ENCODE results near the gene ENOX1. TPM values are rescaled to one million over a fixed set of nuclear protein-coding genes. Genes with fewer than 3 reads are reported as not detected.

The ENOX1 gene
- total RNA-seq, 1 donor from 2014 or later: 1.1 TPM

DNA sequence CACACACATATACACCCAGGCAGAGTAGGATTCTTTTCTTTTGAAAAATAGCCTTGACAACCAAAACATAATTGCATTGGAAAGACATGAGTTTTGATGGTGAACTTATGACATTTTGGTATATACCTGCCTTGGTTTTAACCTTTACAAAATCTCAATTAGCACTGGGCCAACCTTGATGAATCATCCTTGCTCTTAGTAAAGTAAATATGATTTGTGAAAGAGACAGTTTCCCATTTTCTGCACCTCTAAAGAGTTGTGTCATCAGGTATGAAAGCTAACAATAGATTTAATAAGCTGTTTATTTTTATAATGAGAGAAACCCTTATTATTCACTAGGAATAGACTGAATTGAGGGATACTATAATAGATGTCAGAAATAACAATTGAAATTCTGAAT, 15.7 kb upstream of the ENOX1 start:
- Histone ChIP-seq H3K4me2 (no peak overlapping the region), H3K36me3 (no peaks in the 10 kb centered on the region), H3K9ac (no peak overlapping the region), H2AFZ (replicated peaks) (no peak overlapping the region), H4K20me1 (ENCODE audit: low read depth) (no peaks in the 10 kb centered on the region), H3K27me3 (no peaks in the 10 kb centered on the region), H3K27ac (no peak overlapping the region), H3K4me1 (no peaks in the 10 kb centered on the region), H3K79me2 (ENCODE audit: low read depth) (no peaks in the 10 kb centered on the region), H3F3A (ENCODE audit: low read depth) (no peaks in the 10 kb centered on the region), H3K4me3 (no peak overlapping the region), H3K9me3 (ENCODE audit: low read depth) (no peaks in the 10 kb centered on the region)
- Mint-ChIP-seq H3K4me3 (no peak overlapping the region), H3K27ac (no peak overlapping the region), H3K9me3 (no peaks in the 10 kb centered on the region), H3K4me1 (peaks cover 7% of the 10 kb centered on the region), H3K36me3 (no peaks in the 10 kb centered on the region), H3K27me3 (ENCODE audit: insufficient read depth, low read depth) (no peaks in the 10 kb centered on the region)
- DNase-seq (ENCODE audit: low spot score): no peak
- TF ChIP-seq EZH2 (IDR thresholded peaks at IDR 0.05) (no peak), EZH2phosphoT487 (IDR thresholded peaks at IDR 0.05) (no peak)
- TF ChIP-seq, protein P1, sequence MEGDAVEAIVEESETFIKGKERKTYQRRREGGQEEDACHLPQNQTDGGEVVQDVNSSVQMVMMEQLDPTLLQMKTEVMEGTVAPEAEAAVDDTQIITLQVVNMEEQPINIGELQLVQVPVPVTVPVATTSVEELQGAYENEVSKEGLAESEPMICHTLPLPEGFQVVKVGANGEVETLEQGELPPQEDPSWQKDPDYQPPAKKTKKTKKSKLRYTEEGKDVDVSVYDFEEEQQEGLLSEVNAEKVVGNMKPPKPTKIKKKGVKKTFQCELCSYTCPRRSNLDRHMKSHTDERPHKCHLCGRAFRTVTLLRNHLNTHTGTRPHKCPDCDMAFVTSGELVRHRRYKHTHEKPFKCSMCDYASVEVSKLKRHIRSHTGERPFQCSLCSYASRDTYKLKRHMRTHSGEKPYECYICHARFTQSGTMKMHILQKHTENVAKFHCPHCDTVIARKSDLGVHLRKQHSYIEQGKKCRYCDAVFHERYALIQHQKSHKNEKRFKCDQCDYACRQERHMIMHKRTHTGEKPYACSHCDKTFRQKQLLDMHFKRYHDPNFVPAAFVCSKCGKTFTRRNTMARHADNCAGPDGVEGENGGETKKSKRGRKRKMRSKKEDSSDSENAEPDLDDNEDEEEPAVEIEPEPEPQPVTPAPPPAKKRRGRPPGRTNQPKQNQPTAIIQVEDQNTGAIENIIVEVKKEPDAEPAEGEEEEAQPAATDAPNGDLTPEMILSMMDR (IDR thresholded peaks at IDR 0.05): no peak

DNA sequence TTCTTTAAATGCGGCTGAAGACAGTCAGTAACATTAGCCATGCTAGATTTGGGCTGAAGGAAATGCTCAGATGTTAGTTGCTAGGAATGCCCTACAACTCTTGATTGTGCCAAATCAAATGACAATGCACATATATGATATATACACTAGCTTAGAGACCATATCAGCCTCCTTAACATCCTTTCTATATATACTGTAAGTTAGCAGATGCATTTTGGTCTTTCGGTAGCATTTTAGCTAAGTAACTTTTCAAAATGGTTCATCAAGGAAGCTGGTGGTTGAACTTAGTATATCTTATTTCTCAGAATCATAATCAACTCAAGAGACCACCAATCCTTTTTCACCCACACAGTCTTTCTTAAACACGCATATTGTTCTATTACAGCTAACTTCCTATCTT, 14.1 kb upstream of the ENOX1 start:
- no peaks in the 10 kb centered on the region for H3K36me3 Mint-ChIP-seq
- H3K4me3 ChIP-seq: no peak overlapping the region
- H3K27me3 Mint-ChIP-seq (ENCODE audit: insufficient read depth, low read depth): no peaks in the 10 kb centered on the region
- no peak overlapping the region for H3K27ac ChIP-seq
- no peaks in the 10 kb centered on the region for H4K20me1 ChIP-seq (ENCODE audit: low read depth)
- no peaks in the 10 kb centered on the region for H3K27me3 ChIP-seq
- H3K4me1 Mint-ChIP-seq: peaks cover 7% of the 10 kb centered on the region
- H3F3A ChIP-seq (ENCODE audit: low read depth): no peaks in the 10 kb centered on the region
- no peaks in the 10 kb centered on the region for H3K9me3 ChIP-seq (ENCODE audit: low read depth)
- no peak overlapping the region for H3K9ac ChIP-seq
- no peaks in the 10 kb centered on the region for H3K9me3 Mint-ChIP-seq
- H3K27ac Mint-ChIP-seq: no peak overlapping the region
- H3K4me2 ChIP-seq: no peak overlapping the region
- H3K4me1 ChIP-seq: no peaks in the 10 kb centered on the region
- H3K4me3 Mint-ChIP-seq: no peak overlapping the region
- H2AFZ ChIP-seq (replicated peaks): no peak overlapping the region
- DNase-seq (ENCODE audit: low spot score): no peak
- no peaks in the 10 kb centered on the region for H3K36me3 ChIP-seq
- no peaks in the 10 kb centered on the region for H3K79me2 ChIP-seq (ENCODE audit: low read depth)
- TF ChIP-seq EZH2phosphoT487 (IDR thresholded peaks at IDR 0.05): no peak
- no peak for TF ChIP-seq EZH2 (IDR thresholded peaks at IDR 0.05)
- TF ChIP-seq, protein P1 (IDR thresholded peaks at IDR 0.05): no peak

DNA sequence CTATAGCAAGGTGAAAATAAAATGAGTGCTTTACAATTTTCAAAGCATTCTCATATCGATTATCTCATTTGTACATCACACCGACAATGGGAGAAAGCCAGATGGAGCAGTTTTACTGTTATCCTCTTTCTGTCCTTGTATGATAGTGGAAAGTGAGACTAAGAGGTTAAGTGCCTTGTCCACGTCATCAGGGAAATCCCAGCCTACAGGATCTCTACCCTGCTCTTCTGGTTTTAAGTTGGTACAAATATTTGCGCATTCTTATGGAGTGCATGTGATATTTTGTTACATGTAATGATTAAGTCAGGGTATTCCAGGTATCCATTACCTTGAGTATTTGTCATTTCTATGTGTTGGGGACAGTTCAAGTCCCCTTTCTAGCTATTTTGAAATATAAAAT, 12.4 kb upstream of the ENOX1 start:
- no peaks in the 10 kb centered on the region for H3K36me3 Mint-ChIP-seq
- no peak overlapping the region for H3K9ac ChIP-seq
- no peaks in the 10 kb centered on the region for H3K9me3 Mint-ChIP-seq
- H3K4me2 ChIP-seq: no peak overlapping the region
- H4K20me1 ChIP-seq (ENCODE audit: low read depth): no peaks in the 10 kb centered on the region
- no peaks in the 10 kb centered on the region for H3K9me3 ChIP-seq (ENCODE audit: low read depth)
- no peaks in the 10 kb centered on the region for H3K4me1 ChIP-seq
- H3K27ac Mint-ChIP-seq: no peak overlapping the region
- no peak overlapping the region for H3K4me3 ChIP-seq
- H3K36me3 ChIP-seq: no peaks in the 10 kb centered on the region
- no peaks in the 10 kb centered on the region for H3K27me3 Mint-ChIP-seq (ENCODE audit: insufficient read depth, low read depth)
- no peak overlapping the region for H3K27ac ChIP-seq
- peaks cover 1% of the 10 kb centered on the region for H3K4me1 Mint-ChIP-seq
- no peak overlapping the region for H3K4me3 Mint-ChIP-seq
- no peak overlapping the region for H2AFZ ChIP-seq (replicated peaks)
- TF ChIP-seq, protein P1 (IDR thresholded peaks at IDR 0.05): no peak
- no peak for TF ChIP-seq EZH2 (IDR thresholded peaks at IDR 0.05)
- TF ChIP-seq EZH2phosphoT487 (IDR thresholded peaks at IDR 0.05): no peak
- no peak for DNase-seq (ENCODE audit: low spot score)
- H3K79me2 ChIP-seq (ENCODE audit: low read depth): no peaks in the 10 kb centered on the region
- H3K27me3 ChIP-seq: no peaks in the 10 kb centered on the region
- H3F3A ChIP-seq (ENCODE audit: low read depth): no peaks in the 10 kb centered on the region
